ENCODE measurements around the gene ATF6. TPM values are rescaled to one million over a fixed set of nuclear protein-coding genes. Genes with fewer than 3 reads are reported as not detected.

Gene ATF6
- total and polyA plus RNA-seq, 2 of the 8 experiments (the other 6 are each of a cell fraction or from before 2014, with no cell fraction given): 4.6 to 10.0 TPM

- no peak for TF ChIP-seq SP4 (IDR thresholded peaks at IDR 0.05; ENCODE audit: low read length)
- no peak for TF ChIP-seq SIRT6 (IDR thresholded peaks at IDR 0.05; ENCODE audit: low read length)
- no peak for TF ChIP-seq SAP30 (IDR thresholded peaks at IDR 0.05; ENCODE audit: insufficient read depth, insufficient replicate concordance, low read length)
- no peak for TF ChIP-seq FOSL1 (IDR thresholded peaks at IDR 0.05; ENCODE audit: insufficient read depth, low read depth, low read length)
- TF ChIP-seq RFX5 (IDR thresholded peaks at IDR 0.05; ENCODE audit: borderline replicate concordance, low read depth, low read length): no peak
- no peak for TF ChIP-seq CTBP2 (IDR thresholded peaks at IDR 0.05; ENCODE audit: borderline replicate concordance, insufficient read depth, insufficient read length, low read length)
- TF ChIP-seq POU5F1 (IDR thresholded peaks at IDR 0.05; ENCODE audit: low read depth, low read length): no peak
These were observed 32.6 kb upstream of the ATF6 start (continued) for GRCh38 chr1:161733526-161733925.

Data from H1 (cell line).